ENCODE data around the gene ASCC3. TPM values are rescaled to one million over a fixed set of nuclear protein-coding genes. Genes with fewer than 3 reads are reported as not detected.

Gene ASCC3
- total RNA-seq, 1 donor from 2014 or later, result 47.6 TPM

- no peak for DNase-seq (ENCODE audit: low read depth in 2 of 2)
These were observed 281.9 kb downstream of the ASCC3 start for GRCh38 chr6:100599088-100599770.

DNA sequence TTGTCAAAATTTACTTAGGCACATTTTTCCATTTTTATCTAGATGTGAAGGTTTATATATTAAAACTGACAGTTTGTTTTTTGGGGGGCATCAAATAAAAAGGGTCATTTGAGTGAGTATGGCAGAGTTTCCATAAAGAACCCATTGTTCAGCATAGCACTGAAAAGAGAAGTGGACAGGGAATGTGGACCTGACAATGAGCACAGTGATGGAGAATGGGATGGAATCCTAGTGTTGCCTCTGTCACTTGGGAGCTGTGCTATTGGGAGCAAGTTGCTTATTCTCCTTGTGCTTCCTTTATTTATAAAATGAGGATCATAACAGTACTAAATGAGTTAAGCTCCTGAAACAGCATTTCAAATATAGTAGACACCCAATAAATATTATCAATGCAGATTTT lies 285.7 kb downstream of the ASCC3 start:
- no peak for DNase-seq (ENCODE audit: low read depth in 2 of 2)

GRCh38 chr6:100593522-100593921 lies 287.6 kb downstream of the ASCC3 start:
- DNase-seq (ENCODE audit: low read depth in 2 of 2), result peak in 1 of 2 donors; percentile 1

DNA sequence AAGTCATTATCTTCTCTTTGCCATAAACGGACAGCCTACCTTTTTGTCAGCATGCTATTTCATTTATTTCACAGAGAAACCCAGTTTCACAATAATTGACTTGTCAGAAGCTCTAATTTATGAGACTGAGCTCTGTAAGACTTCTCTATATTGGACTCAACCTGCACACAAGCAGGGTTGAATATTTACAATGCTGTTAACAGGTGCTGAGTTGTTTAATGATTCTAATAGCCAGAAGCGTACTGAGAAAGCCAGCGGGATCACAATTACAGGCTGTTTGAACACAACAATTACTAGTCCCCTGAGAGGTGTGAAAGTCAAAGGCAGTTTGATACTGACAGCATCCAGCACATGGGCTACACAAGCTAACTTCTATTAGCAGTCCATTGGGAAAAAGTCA lies 288.2 kb downstream of the ASCC3 start:
- no peak for DNase-seq (ENCODE audit: low read depth in 2 of 2)

- no peak for DNase-seq (ENCODE audit: low read depth in 2 of 2)
These were observed 303.7 kb downstream of the ASCC3 start for GRCh38 chr6:100577425-100577824.

DNA sequence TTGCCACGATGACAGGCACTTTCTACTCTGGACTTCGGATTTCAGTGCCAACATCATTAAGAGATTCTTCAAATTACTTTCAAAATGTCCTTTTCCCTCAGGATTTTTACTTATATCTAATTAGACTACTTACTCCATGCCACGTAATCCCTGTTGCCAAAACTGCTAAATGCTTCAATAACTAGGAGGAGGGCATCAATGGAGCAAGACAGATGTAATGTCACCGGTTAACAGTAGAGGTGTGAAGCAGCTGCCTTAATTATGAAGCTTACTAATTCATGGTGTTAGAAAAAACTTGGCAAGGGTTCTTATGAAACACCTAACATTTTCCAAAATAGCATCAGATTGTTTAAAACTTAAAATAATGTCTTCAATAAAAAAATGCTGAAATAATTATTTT lies 305.2 kb downstream of the ASCC3 start:
- DNase-seq (ENCODE audit: low read depth in 2 of 2), result no peak

- no peak for DNase-seq (ENCODE audit: low read depth in 2 of 2)
These were observed 306.3 kb downstream of the ASCC3 start for GRCh38 chr6:100574836-100575235.

- peak; percentile 17 to 60 for DNase-seq (ENCODE audit: low read depth in 2 of 2)
These were observed 308.0 kb downstream of the ASCC3 start for GRCh38 chr6:100573166-100573565.

DNA sequence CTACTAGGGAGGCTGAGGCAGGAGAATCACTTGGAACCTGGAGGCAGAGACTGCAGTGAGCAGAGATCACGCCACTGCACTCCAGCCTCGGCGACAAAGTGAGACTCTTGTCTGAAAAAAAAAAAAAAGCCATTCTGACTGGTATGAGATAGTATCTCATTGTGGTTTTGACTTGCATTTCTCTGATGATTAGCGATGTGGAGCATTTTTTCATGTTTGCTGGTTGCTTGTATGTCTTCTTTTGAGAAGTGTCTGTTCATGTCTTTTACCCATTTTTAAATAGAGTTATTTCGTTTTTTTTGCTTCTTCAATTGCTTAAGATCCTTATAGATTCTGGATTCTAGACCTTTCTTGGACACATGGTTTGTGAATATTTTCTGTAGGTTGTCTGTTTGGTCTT lies 312.9 kb downstream of the ASCC3 start:
- no peak for DNase-seq (ENCODE audit: low read depth in 2 of 2)

- no peak for DNase-seq (ENCODE audit: low read depth in 2 of 2)
These were observed 314.6 kb downstream of the ASCC3 start for GRCh38 chr6:100566563-100566962.

- no peak for DNase-seq (ENCODE audit: low read depth in 2 of 2)
These were observed 315.6 kb downstream of the ASCC3 start for GRCh38 chr6:100565439-100566104.

- no peak for DNase-seq (ENCODE audit: low read depth in 2 of 2)
These were observed 321.3 kb downstream of the ASCC3 start for GRCh38 chr6:100559859-100560258.

DNA sequence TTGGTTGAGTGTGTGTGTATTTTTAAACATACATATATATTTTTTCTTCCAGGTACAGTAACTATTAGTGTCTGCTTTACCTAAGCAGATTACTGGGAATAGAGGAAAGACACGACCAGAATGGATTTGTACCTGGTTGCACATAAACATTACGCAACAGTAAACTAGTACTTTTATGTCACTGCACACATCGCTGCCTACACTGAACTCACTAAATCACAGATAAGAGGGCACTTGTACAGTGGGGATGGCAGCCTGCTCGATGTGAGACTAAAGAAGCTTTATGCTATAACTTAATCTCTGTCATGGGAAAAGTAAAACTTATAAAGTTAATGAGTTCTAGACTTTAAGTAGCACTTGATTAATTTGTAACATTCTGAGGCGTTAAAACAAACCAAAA lies 326.9 kb downstream of the ASCC3 start:
- no peak for DNase-seq (ENCODE audit: low read depth in 2 of 2)

- no peak for DNase-seq (ENCODE audit: low read depth in 2 of 2)
These were observed 327.9 kb downstream of the ASCC3 start for GRCh38 chr6:100553243-100553642.

DNA sequence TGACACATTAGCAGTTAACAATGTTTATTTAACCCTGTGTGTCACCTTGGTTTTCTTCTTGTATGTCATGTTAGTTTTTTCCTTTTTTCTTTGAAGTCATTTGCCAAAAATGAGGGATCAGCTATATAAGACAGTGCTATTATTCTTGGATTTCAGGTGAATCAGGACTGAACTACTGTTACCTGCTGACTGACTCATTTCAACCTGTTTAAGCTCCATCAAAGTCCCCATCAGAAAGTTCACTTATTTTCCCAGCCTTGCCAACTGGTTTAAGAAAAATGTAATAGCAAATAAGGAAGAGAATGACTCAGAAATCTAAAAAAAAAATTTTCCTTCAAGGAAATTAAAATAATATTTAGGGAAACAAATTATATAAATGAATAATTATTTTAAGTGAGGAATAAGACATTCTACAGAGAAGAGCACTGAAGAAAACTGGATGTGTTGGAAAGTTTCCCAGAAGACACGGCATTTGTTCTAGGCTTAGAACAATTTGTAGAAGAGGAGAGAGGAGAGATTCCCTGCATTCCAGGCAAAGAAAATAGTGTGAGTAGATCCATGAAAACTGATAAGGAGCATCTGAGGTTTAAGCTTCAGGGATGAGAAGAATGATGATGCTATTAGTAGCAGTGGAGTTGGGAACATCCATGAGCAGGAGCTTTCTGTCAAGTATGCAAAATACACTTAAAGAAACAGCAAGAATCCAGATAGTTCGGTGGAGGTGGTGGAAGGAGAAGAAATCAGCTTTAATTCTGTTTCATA lies 331.5 kb downstream of the ASCC3 start:
- DNase-seq (ENCODE audit: low read depth in 2 of 2), result no peak

DNA sequence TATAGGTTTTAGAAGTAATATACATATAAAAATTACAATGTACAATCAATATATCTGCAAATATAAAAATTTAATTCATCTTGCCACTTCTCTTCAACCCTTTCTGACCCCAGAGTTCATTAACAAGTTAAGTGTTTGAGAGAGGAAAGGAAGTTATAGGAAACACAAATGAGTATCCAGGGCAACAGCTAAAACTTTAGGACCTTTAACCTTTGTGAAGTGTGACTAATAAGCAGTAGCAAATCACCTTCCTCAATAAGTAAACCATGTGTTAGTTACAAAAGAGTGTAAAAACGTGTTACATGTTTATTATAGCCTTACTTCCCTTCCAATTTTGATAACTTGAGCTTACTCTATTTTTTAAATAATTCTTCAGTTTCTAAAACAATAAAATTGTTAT lies 343.0 kb downstream of the ASCC3 start:
- DNase-seq (ENCODE audit: low read depth in 2 of 2), result peak; percentile 2 to 63

GRCh38 chr6:100518588-100518987 lies 362.5 kb downstream of the ASCC3 start:
- no peak for DNase-seq (ENCODE audit: low read depth in 2 of 2)

GRCh38 chr6:100517633-100518032 lies 363.5 kb downstream of the ASCC3 start:
- no peak for DNase-seq (ENCODE audit: low read depth in 2 of 2)

DNA sequence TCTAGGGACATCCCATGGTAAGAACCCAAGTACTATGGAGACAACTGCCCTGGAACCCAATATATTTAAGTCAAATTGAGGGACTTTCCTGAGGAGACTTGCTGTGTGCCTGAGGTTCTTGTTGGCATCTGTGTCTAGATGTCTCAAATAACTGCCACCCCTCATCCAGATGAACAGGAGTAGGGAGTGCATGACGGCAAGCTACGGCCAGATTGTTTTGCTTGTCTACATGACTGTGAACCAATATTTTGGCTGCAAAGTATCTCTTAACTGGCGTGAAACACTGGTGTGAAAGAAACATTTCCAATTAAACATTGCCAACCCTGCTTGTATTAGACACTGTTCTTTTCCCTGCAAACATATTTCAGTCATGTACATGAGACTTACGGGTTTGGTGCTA lies 364.0 kb downstream of the ASCC3 start:
- DNase-seq (ENCODE audit: low read depth in 2 of 2), result no peak

DNA sequence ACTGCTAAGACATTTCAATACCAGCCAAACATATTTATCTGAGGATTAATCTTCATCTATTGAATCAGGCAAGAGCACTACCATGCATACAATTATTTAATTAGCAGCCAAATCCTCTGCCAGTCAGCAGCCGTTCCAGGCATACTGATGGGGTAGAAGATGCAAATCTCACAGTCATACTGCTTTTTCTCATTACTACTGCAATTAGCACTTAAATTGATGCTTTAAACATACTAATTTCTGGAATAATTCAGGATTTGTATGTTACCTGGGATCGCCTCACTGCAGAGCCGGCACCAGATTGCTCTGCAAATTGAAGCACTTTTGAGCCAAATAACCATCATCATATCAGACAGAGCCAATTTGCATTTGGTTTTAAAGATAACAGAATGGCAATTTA lies 366.5 kb downstream of the ASCC3 start:
- no peak for DNase-seq (ENCODE audit: low read depth in 2 of 2)

DNA sequence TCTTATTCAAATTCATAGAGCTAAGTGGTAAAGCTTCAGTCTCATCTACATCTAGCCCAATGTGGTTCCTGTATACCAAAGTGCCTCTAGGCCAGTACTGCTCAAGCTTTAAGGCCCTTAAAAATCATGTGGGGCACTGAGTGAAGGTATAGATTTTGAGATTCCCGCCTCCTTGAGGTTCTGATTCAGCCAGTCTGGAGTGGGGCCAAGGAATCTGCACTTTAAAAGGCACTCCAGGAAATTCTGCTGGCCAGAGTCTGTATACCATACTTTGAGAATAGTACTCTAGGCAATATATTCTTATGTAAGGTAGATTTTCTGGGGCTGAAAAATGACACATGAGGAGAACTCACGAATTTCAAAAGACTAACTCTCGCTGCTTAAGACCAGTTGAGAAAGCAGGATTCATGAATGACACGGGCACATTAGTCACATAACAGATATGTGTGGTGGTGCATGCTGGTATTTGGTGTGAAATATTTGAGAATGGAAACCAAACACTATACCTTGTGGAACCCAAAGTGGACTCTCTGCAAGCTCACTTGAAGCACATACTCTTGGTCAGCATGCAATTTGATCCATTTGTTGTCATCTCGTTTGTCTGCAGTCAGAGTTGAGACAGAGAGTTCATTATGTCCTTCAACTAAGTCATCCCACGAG lies 368.8 kb downstream of the ASCC3 start:
- DNase-seq (ENCODE audit: low read depth in 2 of 2), result no peak

GRCh38 chr6:100509101-100509500 lies 372.0 kb downstream of the ASCC3 start:
- DNase-seq (ENCODE audit: low read depth in 2 of 2), result no peak
